ENCODE data around the gene LAYN. TPM values are rescaled to one million over a fixed set of nuclear protein-coding genes. Genes with fewer than 3 reads are reported as not detected.

Gene LAYN
- total RNA-seq, 1 donor from 2014 or later, result 15.0 TPM

- no peak overlapping the region for H3K27ac ChIP-seq
- no peak for TF ChIP-seq CTCF (IDR thresholded peaks at IDR 0.05)
- ATAC-seq (no peak), DNase-seq (no peak)
- H3K36me3 ChIP-seq, result no peaks in the 10 kb centered on the region
- no peaks in the 10 kb centered on the region for H3K27me3 ChIP-seq (ENCODE audit: low read depth)
- H3K4me1 ChIP-seq, result no peaks in the 10 kb centered on the region
- H3K9me3 ChIP-seq, result no peaks in the 10 kb centered on the region
- intact Hi-C loops (cut with DNase I), result no loop called here
- H3K4me3 ChIP-seq, result no peak overlapping the region
Measured at GRCh38 chr11:111525456-111525855, 15.1 kb upstream of the LAYN start.

- no peak for TF ChIP-seq CTCF (IDR thresholded peaks at IDR 0.05)
- no peak for DNase-seq
- Histone ChIP-seq H3K36me3 (no peaks in the 10 kb centered on the region), H3K9me3 (no peaks in the 10 kb centered on the region), H3K4me3 (no peak overlapping the region), H3K27ac (no peak overlapping the region), H3K4me1 (no peaks in the 10 kb centered on the region), H3K27me3 (ENCODE audit: low read depth) (no peaks in the 10 kb centered on the region)
- intact Hi-C loops (cut with DNase I), result no loop called here
- ATAC-seq, result no peak
Measured at GRCh38 chr11:111526501-111526900, 14.0 kb upstream of the LAYN start.

GRCh38 chr11:111527279-111527678 is 13.2 kb upstream of the LAYN start:
- Histone ChIP-seq H3K4me1 (no peaks in the 10 kb centered on the region), H3K27ac (no peak overlapping the region), H3K4me3 (no peak overlapping the region), H3K9me3 (no peaks in the 10 kb centered on the region), H3K27me3 (ENCODE audit: low read depth) (no peaks in the 10 kb centered on the region), H3K36me3 (no peaks in the 10 kb centered on the region)
- no peak for TF ChIP-seq CTCF (IDR thresholded peaks at IDR 0.05)
- no peak for ATAC-seq
- intact Hi-C loops (cut with DNase I), result no loop called here
- DNase-seq, result no peak

- ATAC-seq, result no peak
- TF ChIP-seq CTCF (IDR thresholded peaks at IDR 0.05), result no peak
Measured at GRCh38 chr11:111528557-111528956, 12.0 kb upstream of the LAYN start.

GRCh38 chr11:111530091-111530490 is 10.4 kb upstream of the LAYN start:
- Histone ChIP-seq H3K27ac (no peak overlapping the region), H3K9me3 (no peaks in the 10 kb centered on the region), H3K27me3 (ENCODE audit: low read depth) (no peaks in the 10 kb centered on the region), H3K4me3 (no peak overlapping the region), H3K36me3 (no peaks in the 10 kb centered on the region), H3K4me1 (no peaks in the 10 kb centered on the region)
- DNase-seq, result no peak
- intact Hi-C loops (cut with DNase I), result no loop called here
- no peak for TF ChIP-seq CTCF (IDR thresholded peaks at IDR 0.05)
- no peak for ATAC-seq

More at GRCh38 chr11:111528557-111528956, 12.0 kb upstream of the LAYN start:
- DNase-seq, result no peak
- Histone ChIP-seq H3K27ac (no peak overlapping the region), H3K9me3 (no peaks in the 10 kb centered on the region), H3K36me3 (no peaks in the 10 kb centered on the region), H3K4me3 (no peak overlapping the region), H3K4me1 (no peaks in the 10 kb centered on the region), H3K27me3 (ENCODE audit: low read depth) (no peaks in the 10 kb centered on the region)
- intact Hi-C loops (cut with DNase I), result no loop called here

GRCh38 chr11:111531136-111531535 is 9.4 kb upstream of the LAYN start:
- no peak for TF ChIP-seq CTCF (IDR thresholded peaks at IDR 0.05)
- intact Hi-C loops (cut with DNase I), result no loop called here
- ATAC-seq (no peak), DNase-seq (no peak)
- Histone ChIP-seq H3K4me1 (no peaks in the 10 kb centered on the region), H3K27ac (no peak overlapping the region), H3K36me3 (no peaks in the 10 kb centered on the region), H3K27me3 (ENCODE audit: low read depth) (no peaks in the 10 kb centered on the region), H3K9me3 (no peaks in the 10 kb centered on the region), H3K4me3 (no peak overlapping the region)

Data from lower lobe of right lung (tissue), 2 donors.